K562 (cell line): ENCODE results near the gene ETV4. TPM values are rescaled to one million over a fixed set of nuclear protein-coding genes. Genes with fewer than 3 reads are reported as not detected.

ENCODE experiments used
- BCL6 ChIP-seq: fragments of 250-450 bp; sonication (Bioruptor Pico); IDR thresholded peaks from 2 replicates; pipeline ENCODE4 v1.4.0; 2020
- HDAC3 ChIP-seq: fragments of 450-650 bp; IDR thresholded peaks from 2 replicates; pipeline ENCODE4 v1.6.1; 2018; ENCODE audit warnings: borderline replicate concordance, mild to moderate bottlenecking, moderate library complexity; ENCODE audit not compliant: partially characterized antibody
- HNRNPLL ChIP-seq: fragments of 200-400 bp; formaldehyde crosslinking; IDR thresholded peaks from 2 replicates; pipeline ENCODE4 v1.6.1; 2017; ENCODE audit warnings: low read length, low read depth, mild to moderate bottlenecking; ENCODE audit not compliant: poor library complexity, severe bottlenecking
- MNT ChIP-seq, 2 experiments: fragments of 450-650 bp; conservative IDR thresholded peaks; 2 replicates each; pipeline ENCODE4 v1.6.1; 2017; ENCODE audit warnings: mild to moderate bottlenecking in 2 of 2, moderate library complexity in 2 of 2
- MYC ChIP-seq, 2 experiments: fragments of 250-450 bp in 1 of 2; sonication (Bioruptor Pico) in 1 of 2; IDR thresholded peaks; 2 replicates each; pipeline versions ENCODE4 v1.5.1 to v1.6.1; 2012 to 2021; ENCODE audit warnings: low read depth in 2 of 2, borderline replicate concordance in 1 of 2, improper control_type of control experiment in 1 of 2, low read length in 1 of 2, mild to moderate bottlenecking in 1 of 2, moderate library complexity in 1 of 2
- NUFIP1 ChIP-seq: fragments of 450-650 bp; IDR thresholded peaks from 2 replicates; pipeline ENCODE4 v1.6.1; 2018; ENCODE audit not compliant: partially characterized antibody
- PHF20 ChIP-seq: fragments of 450-650 bp; IDR thresholded peaks from 2 replicates; pipeline ENCODE4 v1.6.1; 2018; ENCODE audit not compliant: partially characterized antibody
- POLR3A ChIP-seq: IDR thresholded peaks from 2 replicates; pipeline ENCODE4 v1.6.1; 2011; ENCODE audit warnings: borderline replicate concordance, mild to moderate bottlenecking, moderate library complexity; ENCODE audit not compliant: insufficient read length, insufficient read depth; ENCODE audit errors: extremely low read depth
- RUNX1 ChIP-seq: sonication (generic); IDR thresholded peaks from 2 replicates; pipeline ENCODE4 v1.6.1; 2016; ENCODE audit warnings: antibody characterized with exemption, low read depth
- TAF15 ChIP-seq: fragments of 200-400 bp; formaldehyde crosslinking; IDR thresholded peaks from 2 replicates; pipeline ENCODE4 v1.6.1; 2017; ENCODE audit warnings: mild to moderate bottlenecking, low read depth, low read length, moderate library complexity
- TEAD1 ChIP-seq, 2 experiments: fragments of 450-650 bp in 1 of 2; sonication (generic) in 1 of 2; formaldehyde crosslinking; IDR thresholded peaks; 2 replicates each; pipeline versions ENCODE4 v1.4.0 to v1.8.0; 2020 to 2022; ENCODE audit warnings: mild to moderate bottlenecking in 2 of 2, missing genetic modification reagents in 1 of 2
- U2AF1 ChIP-seq: fragments of 200-400 bp; formaldehyde crosslinking; optimal IDR thresholded peaks from 2 replicates; pipeline ENCODE3; 2017; ENCODE audit warnings: mild to moderate bottlenecking, low read depth, low read length, moderate library complexity
- WHSC1 ChIP-seq: IDR thresholded peaks from one replicate; pipeline ENCODE4 v1.6.1; 2012; ENCODE audit warnings: low read length, control low read depth, inconsistent platforms
- ZNF140 ChIP-seq: fragments of 250-450 bp; sonication (Bioruptor Pico); IDR thresholded peaks from 2 replicates; pipeline ENCODE4 v1.8.0; 2021; ENCODE audit warnings: moderate library complexity, mild to moderate bottlenecking, inconsistent platforms
- ZNF146 ChIP-seq: IDR thresholded peaks from one replicate; pipeline ENCODE4 v1.6.1; 2018; ENCODE audit warnings: missing compliant biosample characterization; ENCODE audit not compliant: unreplicated experiment
- ZNF354B ChIP-seq: fragments of 250-450 bp; sonication (Bioruptor Pico); IDR thresholded peaks from 2 replicates; pipeline ENCODE4 v1.4.0; 2020
- polyA plus RNA-seq, 8 experiments: library from polyadenylated mRNA; depleted of rRNA in 4 of 8; stranded (reverse) in 5 of 8; unstranded in 3 of 8; fragments of >200 nt; fragmentation: Nextera tagmentation in 2 of 8; fragmentation: Illumina TruSeq in 1 of 8; extraction: Ambion mirVana in 2 of 8; extraction: Trizol in 1 of 8; gene quantifications; 2 replicates each; pipeline versions ENCODE4 v1.2.1 to v1.2.3, GENCODE V29; 2011 to 2014; ENCODE audit warnings: inconsistent platforms in 1 of 8, missing spikeins in 1 of 8
- total RNA-seq, 7 experiments: library from RNA; depleted of rRNA in 6 of 7; stranded (reverse); fragments of >200 nt in 6 of 7; fragmentation: Illumina TruSeq in 2 of 7; extraction: Trizol in 2 of 7; gene quantifications; 2 replicates each; pipeline versions ENCODE4 v1.2.1 to v1.2.3, GENCODE V29; 2011 to 2021; ENCODE audit warnings: low replicate concordance in 1 of 7
- TF ChIP-seq, protein P1 (sequence below): sonication (generic); formaldehyde crosslinking; IDR thresholded peaks from 2 replicates; pipeline ENCODE4 v1.8.1; 2022; ENCODE audit warnings: missing genetic modification reagents
- TF ChIP-seq, protein P2 (sequence below): fragments of 250-450 bp; sonication (Bioruptor Pico); IDR thresholded peaks from 2 replicates; pipeline ENCODE4 v1.5.0; 2022; ENCODE audit warnings: mild to moderate bottlenecking

ETV4 gene
- total and polyA plus RNA-seq, 9 of the 15 experiments (the other 6 are each of a cell fraction or from before 2014, with no cell fraction given): 5.5 to 66.3 (median 28.2) TPM

GRCh38 chr17:43556292-43556691, 10.2 kb upstream of the ETV4 start (continued):
- TF ChIP-seq TEAD1 (CRISPR knock-in tag; IDR thresholded peaks at IDR 0.05) (no peak), ZNF140 (CRISPR knock-in tag) (no peak), HNRNPLL (no peak), BCL6 (CRISPR knock-in tag) (no peak), HDAC3 (peak; percentile 67), MNT (conservative IDR thresholded peaks at IDR 0.05) (peak; percentile 52 to 57), ZNF146 (CRISPR knock-in tag) (no peak), ZNF354B (no peak), PHF20 (no peak), U2AF1 (no peak), POLR3A (no peak), MYC (IDR thresholded peaks at IDR 0.05; ENCODE audit: low read depth, low read length) (no peak), MYC (CRISPR knock-in tag; IDR thresholded peaks at IDR 0.05; ENCODE audit: borderline replicate concordance, low read depth) (no peak), RUNX1 (no peak), TAF15 (no peak), NUFIP1 (peak; percentile 69), WHSC1 (no peak)
- TF ChIP-seq, protein P1, sequence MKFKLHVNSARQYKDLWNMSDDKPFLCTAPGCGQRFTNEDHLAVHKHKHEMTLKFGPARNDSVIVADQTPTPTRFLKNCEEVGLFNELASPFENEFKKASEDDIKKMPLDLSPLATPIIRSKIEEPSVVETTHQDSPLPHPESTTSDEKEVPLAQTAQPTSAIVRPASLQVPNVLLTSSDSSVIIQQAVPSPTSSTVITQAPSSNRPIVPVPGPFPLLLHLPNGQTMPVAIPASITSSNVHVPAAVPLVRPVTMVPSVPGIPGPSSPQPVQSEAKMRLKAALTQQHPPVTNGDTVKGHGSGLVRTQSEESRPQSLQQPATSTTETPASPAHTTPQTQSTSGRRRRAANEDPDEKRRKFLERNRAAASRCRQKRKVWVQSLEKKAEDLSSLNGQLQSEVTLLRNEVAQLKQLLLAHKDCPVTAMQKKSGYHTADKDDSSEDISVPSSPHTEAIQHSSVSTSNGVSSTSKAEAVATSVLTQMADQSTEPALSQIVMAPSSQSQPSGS (CRISPR knock-in tag): no peak
- TF ChIP-seq, protein P2, sequence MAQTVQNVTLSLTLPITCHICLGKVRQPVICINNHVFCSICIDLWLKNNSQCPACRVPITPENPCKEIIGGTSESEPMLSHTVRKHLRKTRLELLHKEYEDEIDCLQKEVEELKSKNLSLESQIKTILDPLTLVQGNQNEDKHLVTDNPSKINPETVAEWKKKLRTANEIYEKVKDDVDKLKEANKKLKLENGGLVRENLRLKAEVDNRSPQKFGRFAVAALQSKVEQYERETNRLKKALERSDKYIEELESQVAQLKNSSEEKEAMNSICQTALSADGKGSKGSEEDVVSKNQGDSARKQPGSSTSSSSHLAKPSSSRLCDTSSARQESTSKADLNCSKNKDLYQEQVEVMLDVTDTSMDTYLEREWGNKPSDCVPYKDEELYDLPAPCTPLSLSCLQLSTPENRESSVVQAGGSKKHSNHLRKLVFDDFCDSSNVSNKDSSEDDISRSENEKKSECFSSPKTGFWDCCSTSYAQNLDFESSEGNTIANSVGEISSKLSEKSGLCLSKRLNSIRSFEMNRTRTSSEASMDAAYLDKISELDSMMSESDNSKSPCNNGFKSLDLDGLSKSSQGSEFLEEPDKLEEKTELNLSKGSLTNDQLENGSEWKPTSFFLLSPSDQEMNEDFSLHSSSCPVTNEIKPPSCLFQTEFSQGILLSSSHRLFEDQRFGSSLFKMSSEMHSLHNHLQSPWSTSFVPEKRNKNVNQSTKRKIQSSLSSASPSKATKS (CRISPR knock-in tag): no peak
